ENCODE measurements around the gene VPS11. TPM values are rescaled to one million over a fixed set of nuclear protein-coding genes. Genes with fewer than 3 reads are reported as not detected.

The VPS11 gene
- total RNA-seq, 6 experiments from 2014 or later = 27.4 to 31.4 (median 27.8) TPM

DNA sequence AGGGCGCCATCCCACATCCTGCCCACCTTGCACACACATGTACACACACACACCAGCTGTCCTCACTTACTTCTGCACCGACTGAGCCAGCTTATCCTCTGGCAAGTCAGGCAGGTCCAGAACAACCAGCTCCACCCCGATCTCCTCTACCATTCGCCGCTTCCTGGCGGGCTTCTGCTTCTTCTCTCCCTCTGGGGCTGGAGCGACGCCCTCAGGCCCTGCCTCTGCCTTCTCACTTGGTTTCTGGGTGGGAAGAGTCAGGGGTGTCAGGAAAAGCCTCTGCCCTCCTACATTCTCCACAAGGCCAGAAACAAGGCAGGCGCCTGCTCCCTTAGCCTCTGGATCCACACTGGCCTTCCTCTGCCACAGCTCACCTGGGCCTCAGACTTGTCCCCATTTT lies 19.0 kb upstream of the VPS11 start:
- no peak for DNase-seq
- H3K27me3 Mint-ChIP-seq (ENCODE audit: insufficient read depth) = peaks cover 3% of the 10 kb centered on the region; the same call in 1 of the 2 replicates
- TF ChIP-seq, protein P1, sequence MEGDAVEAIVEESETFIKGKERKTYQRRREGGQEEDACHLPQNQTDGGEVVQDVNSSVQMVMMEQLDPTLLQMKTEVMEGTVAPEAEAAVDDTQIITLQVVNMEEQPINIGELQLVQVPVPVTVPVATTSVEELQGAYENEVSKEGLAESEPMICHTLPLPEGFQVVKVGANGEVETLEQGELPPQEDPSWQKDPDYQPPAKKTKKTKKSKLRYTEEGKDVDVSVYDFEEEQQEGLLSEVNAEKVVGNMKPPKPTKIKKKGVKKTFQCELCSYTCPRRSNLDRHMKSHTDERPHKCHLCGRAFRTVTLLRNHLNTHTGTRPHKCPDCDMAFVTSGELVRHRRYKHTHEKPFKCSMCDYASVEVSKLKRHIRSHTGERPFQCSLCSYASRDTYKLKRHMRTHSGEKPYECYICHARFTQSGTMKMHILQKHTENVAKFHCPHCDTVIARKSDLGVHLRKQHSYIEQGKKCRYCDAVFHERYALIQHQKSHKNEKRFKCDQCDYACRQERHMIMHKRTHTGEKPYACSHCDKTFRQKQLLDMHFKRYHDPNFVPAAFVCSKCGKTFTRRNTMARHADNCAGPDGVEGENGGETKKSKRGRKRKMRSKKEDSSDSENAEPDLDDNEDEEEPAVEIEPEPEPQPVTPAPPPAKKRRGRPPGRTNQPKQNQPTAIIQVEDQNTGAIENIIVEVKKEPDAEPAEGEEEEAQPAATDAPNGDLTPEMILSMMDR (IDR thresholded peaks at IDR 0.05) = no peak
- H3K9me3 Mint-ChIP-seq = no peaks in the 10 kb centered on the region
- H3K36me3 Mint-ChIP-seq (ENCODE audit: low read depth) = peaks cover 54% of the 10 kb centered on the region
- no peak overlapping the region; the same call in 1 of the 2 replicates for H3K27ac Mint-ChIP-seq
- no peak overlapping the region for H3K4me3 Mint-ChIP-seq
- H3K4me1 Mint-ChIP-seq (ENCODE audit: low read depth) = no peaks in the 10 kb centered on the region; the same call in 1 of the 2 replicates

DNA sequence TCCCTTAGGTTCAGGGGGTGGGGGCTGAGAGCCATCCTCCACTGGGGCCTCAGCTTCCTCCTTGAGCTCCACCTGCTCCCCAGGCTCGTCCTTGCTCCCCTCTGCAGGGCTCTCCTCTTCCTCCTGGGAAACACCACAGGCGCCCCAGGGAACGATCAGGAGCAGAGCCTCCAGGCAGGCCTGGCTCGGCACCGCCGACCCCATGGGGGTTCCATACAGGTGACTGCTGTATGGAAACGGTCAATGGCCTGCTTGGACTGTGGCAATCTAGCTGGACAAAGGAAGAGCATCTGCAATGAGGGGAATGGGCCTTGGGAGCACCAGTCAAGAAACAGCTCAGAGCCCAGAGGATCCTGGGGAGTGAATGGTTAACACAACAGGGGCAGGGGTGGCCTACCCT lies 18.5 kb upstream of the VPS11 start:
- H3K9me3 Mint-ChIP-seq = no peaks in the 10 kb centered on the region
- H3K4me3 Mint-ChIP-seq = no peak overlapping the region
- H3K36me3 Mint-ChIP-seq (ENCODE audit: low read depth) = peaks cover 58% of the 10 kb centered on the region
- TF ChIP-seq, protein P1 (IDR thresholded peaks at IDR 0.05) = no peak
- peaks cover 3% of the 10 kb centered on the region; the same call in 1 of the 2 replicates for H3K27me3 Mint-ChIP-seq (ENCODE audit: insufficient read depth)
- no peaks in the 10 kb centered on the region; the same call in 1 of the 2 replicates for H3K4me1 Mint-ChIP-seq (ENCODE audit: low read depth)
- DNase-seq = no peak
- no peak overlapping the region for H3K27ac Mint-ChIP-seq

DNA sequence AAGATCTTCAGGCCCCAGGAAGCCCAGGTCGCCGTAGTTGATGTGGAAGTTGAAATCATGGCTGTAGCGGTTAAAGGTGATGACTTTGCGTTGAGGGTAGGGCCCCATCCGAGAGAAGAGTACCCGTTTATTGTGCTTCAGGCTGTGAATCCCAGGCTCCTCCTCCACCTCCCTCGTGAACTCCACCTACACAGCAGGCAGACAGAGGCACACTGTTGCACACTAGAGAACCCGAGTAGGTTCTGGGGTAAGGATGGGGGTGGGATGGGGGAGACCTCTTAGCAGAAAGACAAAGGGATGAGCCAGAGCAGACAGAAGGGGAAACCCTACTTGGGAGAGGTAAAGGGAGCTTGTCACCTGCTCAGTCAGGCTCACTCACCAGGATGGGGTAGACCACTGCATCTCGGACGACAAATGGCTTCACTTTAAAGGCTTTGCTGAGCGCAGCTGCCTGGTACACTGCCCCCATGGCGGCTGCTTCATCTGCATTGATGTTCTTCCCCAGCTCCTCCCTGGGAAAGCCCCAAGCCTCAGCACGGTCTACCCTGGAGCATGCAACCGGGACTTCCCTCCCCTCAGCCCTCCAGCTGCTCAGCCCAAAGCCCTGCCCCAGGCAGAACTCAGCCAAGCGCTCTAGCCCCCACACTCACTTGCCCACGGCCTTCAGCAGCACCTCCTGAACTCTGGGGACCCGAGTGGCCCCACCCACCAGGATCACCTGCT lies 16.0 kb upstream of the VPS11 start:
- Mint-ChIP-seq H3K36me3 (ENCODE audit: low read depth) (peaks cover 57% of the 10 kb centered on the region), H3K4me1 (ENCODE audit: low read depth) (peaks cover 17% of the 10 kb centered on the region), H3K27me3 (ENCODE audit: insufficient read depth) (peaks cover 3% of the 10 kb centered on the region), H3K4me3 (no peak overlapping the region), H3K9me3 (no peaks in the 10 kb centered on the region), H3K27ac (no peak overlapping the region)
- TF ChIP-seq, protein P1 (IDR thresholded peaks at IDR 0.05) = no peak
- no peak for DNase-seq

- H3K4me3 Mint-ChIP-seq = no peak overlapping the region
- peaks cover 53% of the 10 kb centered on the region for H3K36me3 Mint-ChIP-seq (ENCODE audit: low read depth)
- no peaks in the 10 kb centered on the region for H3K9me3 Mint-ChIP-seq
- DNase-seq = no peak
- TF ChIP-seq, protein P1 (IDR thresholded peaks at IDR 0.05) = no peak
- H3K27ac Mint-ChIP-seq = no peak overlapping the region
- peaks cover 17% of the 10 kb centered on the region for H3K4me1 Mint-ChIP-seq (ENCODE audit: low read depth)
- H3K27me3 Mint-ChIP-seq (ENCODE audit: insufficient read depth) = peaks cover 3% of the 10 kb centered on the region
Measured at GRCh38 chr11:119052163-119052814, 15.3 kb upstream of the VPS11 start.

DNA sequence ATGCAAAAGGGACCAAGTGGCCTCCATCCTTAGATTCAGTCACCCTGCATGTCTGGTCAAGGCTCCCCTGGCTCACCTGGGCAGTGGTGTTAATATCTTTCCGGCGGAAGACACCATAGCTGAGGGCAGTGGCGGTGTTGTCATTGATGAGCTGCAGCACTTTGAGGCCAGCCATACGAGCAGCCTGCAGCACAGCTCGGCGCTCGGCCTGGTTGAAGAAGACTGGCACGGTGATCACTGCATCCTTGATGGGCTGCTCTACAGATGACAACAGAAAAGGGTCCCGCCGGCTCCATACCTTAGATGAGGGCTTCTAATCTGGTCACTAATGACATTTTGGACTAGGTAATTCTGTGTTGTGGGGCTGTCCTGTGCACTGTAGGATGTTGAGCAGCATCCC lies 13.2 kb upstream of the VPS11 start:
- TF ChIP-seq, protein P1 (IDR thresholded peaks at IDR 0.05) = no peak
- DNase-seq = no peak
- Mint-ChIP-seq H3K9me3 (no peaks in the 10 kb centered on the region), H3K4me1 (ENCODE audit: low read depth) (peaks cover 29% of the 10 kb centered on the region), H3K27me3 (ENCODE audit: insufficient read depth) (peaks cover 2% of the 10 kb centered on the region), H3K27ac (no peak overlapping the region), H3K4me3 (no peak overlapping the region), H3K36me3 (ENCODE audit: low read depth) (peaks cover 45% of the 10 kb centered on the region)

Data from HFFc6 (cell line).